ENCODE measurements around the gene GRIN3A.
A peak's percentile ranks its signal among the peaks of the same experiment; 100 is the strongest.
"Not testable (repeated sequence)": the region's sequence is repeated elsewhere in the genome, so short reads cannot be mapped to it uniquely, and the experiment has no call there.

The GRIN3A gene

DNA sequence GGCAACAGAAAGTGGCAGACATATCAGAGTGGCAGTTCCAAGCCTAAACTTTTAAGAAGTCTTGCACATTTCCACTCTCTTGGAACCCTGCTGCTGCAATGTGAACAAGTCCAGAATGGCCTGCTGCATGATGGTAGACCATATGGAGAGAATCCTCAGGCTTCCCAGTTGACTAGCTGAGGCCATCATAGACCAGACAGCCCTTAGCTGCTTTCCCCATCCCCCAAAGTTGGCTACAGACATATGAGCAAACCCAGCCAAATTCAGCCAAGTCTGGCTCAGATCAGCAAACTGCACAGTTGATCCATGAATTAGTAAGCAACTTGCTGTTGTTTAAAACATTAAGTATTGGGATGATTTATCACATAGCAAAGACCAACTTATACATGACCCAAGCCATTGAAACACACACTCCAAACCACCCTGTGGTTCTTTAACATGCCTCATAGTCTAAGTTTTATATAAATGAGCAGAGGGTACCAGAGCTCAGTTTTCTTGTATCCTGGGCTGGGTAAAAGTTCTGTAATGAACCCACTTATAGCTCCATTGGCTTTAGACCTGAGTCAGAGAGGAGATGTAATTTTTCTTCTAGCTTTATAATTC lies 163.6 kb downstream of the GRIN3A start:
- DNase-seq: no peak

DNA sequence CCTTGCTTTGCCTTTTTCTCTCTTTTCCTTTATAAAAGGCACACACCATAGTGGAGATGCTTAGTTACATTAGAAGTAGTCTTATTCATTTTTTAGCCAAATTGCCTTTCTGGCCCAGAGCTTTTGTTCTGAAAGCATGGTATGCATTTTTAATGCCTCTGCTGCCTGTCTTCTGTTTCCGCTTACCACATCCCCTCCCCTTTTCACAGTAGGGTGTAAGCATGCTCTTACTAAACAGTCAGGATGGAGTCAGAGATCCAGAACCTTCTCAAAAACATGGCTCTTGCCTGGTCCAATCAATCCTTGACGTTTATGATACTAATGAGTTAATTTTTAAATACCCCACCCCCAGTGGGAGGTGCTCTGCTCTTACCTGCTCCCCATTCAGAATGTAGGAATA lies 166.1 kb downstream of the GRIN3A start:
- no peak for DNase-seq

DNA sequence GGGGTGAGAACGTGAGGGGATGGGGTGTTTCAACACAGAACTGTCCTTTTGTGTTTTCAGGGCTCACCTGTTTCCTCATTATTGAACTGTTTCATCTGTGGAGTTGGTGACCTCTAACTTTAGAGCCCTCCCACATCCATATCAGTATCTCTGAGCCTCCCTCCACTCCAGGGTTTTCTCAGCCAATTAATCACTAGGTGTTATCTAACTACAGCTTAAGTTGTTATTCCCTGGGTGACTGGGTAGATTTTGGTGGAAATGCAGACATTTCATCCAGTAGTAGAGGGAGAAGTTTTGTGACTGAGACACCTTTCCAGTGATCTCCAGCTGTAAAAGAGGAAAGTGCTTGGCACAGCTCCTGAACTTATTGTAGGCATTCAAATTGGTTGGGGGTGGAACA lies 167.3 kb downstream of the GRIN3A start:
- no peak for DNase-seq

DNA sequence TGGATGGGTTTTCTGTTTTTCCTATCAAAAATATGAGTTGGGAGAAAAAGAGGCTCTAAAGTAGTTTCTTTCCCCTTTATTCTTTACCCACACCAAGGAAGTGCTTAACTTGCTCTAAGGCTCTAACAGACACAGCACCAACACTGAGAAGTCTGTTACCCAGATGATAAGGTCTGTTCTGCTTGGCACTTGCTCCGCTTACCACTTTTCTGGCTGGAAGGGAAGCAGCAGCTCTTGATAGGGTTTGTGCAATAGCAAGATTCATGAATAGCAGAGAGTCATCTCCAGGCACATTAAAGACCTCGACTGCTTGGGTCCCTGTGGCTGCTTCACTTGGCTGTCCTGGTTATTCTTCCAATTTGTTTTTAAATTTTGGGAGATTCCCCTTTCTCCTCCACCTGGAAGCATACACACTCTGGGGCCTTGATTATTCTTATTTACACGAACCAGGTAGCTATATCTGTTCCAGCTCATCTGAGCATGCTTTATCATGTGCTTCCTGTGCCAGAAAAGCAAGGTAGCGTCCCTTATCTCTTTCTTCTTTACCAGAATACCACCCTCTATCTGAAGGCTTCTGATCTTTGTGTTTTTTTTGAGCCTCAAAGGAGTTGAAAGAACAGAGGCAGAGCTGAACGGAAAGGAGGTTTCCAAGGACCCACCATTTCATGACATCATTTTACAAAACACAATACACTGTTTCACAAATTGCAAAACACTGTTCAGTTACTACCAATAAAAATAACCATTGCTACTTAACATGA lies 168.5 kb downstream of the GRIN3A start:
- DNase-seq: no peak

DNA sequence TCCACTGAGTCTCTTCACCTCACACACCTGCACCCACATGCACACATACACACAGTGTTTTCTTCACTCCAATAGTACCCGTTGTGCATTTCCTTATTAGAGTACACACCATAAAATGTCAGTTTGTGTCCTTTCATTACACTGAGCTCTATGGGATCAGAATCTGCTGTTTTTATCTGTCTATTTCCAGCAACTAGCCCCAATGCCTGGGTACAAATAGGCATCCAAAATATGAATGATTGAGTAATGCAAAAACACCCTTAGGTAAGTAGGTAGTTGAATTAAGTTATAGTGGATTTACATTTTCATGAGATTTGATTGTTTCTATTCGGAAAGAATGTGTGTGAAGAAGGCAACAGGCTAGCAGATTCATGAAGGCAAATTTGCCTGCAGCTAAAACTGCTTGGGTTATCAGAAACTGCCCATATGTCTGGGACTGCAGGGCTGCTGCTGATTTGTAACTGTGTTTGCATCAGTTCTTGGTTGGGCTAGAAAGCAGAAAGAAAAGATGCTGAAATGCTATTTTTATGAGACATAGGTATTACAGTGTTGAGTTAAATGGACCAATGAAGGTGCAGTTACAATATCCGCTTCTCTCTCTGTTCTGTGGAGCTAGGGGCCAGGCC lies 170.6 kb downstream of the GRIN3A start:
- no peak for DNase-seq

DNA sequence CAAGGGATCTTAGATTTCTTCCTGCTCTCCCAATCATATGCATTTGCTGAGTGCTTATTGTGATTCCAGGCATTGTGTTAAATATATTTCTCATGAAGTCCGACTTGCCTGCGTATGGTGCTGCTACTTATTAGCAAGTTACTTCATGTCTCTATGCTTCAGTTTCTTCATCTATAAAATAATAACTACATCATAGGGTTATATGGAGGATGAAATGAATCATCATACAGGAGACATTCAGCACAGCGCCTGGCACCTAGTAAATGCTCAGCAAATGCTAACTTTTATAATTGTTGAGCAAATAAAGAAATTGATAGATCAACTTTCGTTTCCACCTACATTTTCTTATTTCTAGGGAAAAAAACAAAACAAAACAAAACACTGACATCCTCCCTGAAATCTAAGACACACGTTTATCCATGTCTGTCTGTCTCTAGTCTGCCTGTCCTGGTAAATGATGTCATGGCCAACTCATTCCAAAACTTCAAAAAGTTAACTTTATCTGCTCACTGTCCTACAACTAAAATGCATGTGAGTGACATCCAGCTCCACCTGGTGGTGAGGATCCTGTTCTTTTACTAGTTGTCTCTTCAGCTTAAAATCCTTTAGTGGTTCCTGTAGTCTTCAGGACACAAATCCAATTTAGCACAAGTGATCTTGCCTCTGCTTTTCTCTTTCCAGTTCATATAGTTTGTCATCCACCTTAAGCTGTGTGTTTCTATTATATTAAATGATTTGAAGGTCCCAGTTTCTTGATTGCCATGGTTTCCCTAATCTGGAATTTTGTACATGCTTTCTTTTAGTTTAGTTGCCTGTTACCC lies 171.3 kb downstream of the GRIN3A start:
- peak; percentile 56 to 68 for DNase-seq

DNA sequence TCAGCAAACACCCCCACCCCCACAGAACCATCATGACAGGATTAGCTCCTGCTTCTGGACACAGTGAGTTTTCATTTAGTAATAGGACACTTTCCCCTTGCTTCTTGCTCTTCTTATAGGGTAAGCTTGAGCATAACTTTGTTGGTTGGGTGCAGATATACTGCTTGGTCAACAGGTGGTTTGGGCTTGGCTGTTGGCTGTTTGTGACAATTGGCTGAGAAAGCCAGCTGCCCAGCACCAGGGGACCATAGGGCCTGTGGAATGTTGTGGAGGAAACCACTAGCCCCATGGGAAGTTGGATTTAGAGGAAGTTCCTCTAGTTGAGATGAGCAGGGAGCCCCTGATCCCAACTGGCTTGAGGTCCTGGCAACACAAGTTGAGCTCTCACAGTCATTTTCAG lies 174.2 kb downstream of the GRIN3A start:
- DNase-seq: no peak

DNA sequence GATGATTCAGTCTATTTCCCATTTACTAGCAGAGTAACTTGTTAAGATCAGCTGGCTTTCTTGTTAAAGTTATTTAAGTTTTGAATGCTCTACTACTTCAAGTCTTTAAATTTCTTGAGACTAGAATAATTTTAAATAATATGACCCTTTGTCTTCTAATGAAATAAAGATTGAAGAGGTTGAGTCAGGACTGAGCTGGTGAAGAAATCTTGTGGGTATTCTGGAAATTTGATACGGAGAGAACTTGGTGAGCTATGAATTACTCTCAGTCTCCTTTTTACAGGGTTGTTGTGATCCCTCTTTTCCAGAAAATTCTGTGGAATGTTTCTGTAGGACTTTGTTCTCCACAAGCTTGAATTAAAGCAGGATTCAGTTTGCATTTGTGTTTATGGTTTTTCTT lies 175.5 kb downstream of the GRIN3A start:
- DNase-seq: no peak

DNA sequence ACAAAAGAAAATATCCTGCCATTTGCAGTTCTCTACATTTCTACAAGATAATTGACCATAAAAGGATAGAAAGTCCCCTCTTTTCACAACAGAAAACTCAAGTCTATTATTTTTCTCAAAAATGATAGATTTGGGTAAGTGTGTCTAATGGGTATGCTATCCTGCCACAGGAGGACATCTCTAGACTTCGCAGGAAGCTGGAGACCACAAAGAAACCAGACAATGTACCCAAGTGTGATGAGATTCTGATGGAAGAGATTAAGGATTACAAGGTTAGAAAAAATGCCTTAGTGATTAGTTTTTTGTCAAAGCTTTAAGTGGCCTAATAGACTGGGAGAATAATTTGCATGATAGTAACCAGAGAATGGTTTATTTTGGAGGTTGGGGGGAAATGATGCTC lies 176.7 kb downstream of the GRIN3A start:
- DNase-seq: no peak

DNA sequence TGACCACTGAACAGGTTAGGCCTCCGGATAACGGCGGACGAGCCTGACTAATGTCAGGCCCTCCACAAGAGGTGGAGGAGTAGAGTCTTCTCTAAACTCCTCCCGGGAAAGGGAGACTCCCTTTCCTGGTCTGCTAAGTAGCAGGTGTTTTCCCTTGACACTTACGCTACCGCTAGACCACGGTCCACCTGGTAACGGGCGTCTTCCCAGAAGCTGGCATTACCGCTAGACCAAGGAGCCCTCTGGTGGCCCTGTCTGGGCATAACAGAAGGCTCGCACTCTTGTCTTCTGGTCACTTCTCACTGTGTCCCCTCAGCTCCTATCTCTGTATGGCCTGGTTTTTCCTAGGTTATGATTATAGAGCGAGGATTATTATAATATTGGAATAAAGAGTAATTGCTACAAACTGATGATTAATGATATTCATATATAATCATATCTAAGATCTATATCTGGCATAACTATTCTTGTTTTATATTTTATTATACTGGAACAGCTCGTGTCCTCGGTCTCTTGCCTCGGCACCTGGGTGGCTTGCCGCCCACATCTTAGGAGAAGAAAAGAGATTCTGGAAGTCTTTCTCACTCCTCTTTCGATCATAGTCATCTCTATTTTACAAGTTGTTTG lies 188.9 kb downstream of the GRIN3A start:
- DNase-seq: not testable (repeated sequence)

DNA sequence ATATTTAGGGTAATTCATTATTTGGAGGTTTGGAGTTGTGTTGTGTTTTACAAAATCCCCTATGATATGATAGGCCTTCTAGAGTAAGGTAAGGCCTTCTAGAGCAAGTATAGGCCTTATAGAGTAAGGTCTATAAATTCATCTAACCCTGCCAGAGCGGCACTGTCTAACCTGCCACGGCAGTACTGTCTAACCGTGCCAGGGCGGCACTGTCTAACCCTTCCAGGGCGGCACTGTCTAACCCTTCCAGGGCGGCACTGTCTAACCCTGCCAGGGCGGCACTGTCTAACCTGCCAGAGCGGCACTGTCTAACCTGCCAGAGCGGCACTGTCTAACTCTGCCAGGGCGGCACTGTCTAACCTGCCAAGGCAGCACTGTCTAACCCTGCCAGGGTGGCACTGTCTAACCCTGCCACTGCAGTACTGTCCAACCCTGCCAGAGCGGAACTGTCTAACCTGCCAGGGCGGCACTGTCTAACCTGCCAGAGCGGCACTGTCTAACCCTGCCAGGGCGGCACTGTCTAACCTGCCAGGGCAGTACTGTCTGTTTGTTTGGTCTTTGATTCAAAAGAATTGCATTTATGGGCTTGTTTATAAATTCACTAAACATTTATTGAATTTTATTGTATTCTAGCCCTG lies 195.2 kb downstream of the GRIN3A start:
- no peak for DNase-seq

DNA sequence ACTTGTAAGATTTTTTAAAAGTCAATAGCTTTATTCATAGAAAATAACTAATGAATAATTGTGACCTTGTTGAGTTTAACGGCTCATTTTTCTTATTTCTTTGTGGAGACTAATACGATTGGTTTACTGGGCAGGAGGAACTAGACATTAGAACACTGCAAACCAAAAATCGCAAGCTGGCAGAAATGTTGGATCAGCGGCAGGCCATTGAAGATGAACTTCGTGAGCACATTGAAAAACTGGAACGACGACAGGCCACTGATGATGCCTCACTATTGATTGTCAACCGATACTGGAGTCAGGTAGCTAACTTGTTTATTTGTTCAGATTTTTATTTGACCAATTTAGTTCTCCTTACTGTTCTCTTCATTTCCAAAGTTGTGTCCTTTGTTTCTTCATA lies 198.4 kb downstream of the GRIN3A start:
- no peak for DNase-seq

DNA sequence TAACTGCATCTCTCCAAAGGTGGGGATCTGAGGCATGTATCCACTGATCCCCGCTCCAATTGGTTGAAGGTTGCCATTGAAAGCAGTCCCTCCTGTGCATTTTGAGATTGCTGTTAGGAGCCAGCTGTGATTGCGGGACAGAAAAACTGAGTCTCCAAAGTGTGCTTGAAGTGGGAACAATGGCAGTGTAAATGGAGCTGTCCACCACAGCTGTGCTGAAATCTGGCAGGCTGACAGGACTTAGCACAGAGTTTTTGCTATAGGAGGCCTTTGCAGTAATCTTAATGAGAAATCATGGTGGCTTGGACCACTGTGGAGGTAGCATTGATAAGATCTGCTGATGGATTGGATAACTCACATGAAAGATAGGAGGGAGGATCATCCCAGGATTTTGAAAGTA lies 201.5 kb downstream of the GRIN3A start:
- peak; percentile 4 to 40 for DNase-seq

DNA sequence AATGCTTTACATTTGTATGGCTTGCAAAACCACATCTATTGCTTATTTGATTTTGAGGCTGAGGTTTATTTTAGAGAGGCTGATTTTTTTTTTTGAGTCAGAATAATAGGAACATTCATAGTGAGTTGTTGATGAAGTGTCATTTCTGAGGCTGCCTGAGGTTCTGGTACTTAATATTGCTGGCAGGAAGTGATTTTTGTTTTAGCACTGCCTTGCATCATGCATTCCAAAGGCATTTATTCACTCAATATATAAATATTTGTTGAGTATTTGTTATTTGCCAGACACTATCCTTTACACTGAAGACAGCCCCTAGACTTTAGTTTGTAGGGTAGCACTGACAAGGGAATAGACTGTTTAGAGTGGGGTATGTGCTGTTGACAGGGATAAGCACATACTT lies 202.1 kb downstream of the GRIN3A start:
- DNase-seq: no peak

DNA sequence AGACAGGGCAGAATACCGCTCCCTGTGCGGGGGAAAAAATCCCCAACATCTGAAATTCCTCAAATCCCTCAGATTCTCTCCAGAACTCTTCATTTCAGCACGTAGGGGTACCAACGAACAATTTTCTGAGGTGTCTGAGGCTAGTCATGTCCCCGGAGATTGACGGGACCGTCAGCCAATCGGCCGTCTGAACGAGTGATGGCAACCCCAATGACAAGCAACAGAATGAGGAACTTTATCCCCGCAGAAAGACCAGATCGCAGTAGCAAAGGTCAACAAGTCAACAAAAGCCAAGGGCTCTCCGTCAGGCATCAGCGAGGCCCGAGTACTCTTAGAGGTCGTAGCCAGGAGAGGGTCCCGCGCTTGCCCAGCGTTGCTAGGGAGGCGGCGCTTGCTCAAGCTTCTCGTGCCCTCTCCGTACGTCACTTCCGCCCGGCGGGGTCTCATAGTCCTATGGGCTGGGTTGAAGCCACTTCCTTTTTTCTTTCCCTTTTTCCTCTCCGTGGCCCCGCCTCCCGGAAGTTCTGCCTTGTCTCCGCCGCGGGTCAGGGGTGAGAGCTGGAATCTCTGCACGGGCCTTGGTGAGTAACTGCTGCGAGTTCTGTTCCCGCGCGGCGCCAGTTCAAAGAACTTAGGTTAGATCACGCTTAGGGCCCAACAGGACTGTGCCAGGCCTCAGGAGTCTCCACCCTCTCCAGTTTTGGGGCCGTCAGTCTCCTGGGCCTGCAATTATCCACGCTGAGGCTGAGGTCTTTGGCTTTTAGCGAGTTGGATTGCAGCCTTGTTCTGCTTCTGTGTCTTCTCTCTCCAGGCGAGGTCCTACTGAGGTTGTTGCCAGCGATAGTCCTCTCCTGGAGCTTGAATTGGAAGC lies 204.9 kb downstream of the GRIN3A start, which contains the start of gene RNF20:
TSS of gene RNF20 (plus strand) at position 520 of the 871 bp plus-strand sequence. CDS start 1,571 bp downstream, outside the sequence.
- peak; percentile 97 to 99 for DNase-seq

DNA sequence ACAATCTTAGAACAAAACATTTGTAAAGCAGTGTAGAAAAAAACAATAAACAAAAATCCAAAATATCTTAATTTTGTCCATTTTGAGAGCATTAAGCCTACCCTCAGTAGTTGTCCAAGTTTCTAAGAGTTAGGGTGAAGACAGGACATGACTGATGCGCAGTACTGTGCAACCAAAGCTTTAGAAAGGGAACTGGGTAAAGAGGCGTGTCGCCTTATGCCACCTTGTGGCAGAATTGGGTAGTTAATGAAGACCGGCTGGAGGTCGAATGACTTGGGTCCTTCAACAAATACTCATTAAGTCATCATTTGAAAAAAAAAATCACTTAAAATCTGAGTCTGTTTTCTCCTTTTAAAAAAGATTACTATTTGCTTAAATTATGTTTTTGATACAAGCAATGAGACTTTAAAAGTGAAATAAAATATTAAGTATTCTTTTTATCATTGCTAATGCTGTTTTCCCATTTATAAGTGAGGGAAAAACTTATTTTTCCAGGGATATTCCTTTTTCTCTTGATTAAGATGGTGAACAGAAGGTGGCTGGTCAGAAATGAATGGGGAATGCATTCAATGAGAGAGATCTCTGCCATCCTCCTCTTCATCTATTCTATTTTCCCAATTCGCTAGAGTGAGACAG lies 208.3 kb downstream of the GRIN3A start:
- peak; percentile 79 to 80 for DNase-seq

DNA sequence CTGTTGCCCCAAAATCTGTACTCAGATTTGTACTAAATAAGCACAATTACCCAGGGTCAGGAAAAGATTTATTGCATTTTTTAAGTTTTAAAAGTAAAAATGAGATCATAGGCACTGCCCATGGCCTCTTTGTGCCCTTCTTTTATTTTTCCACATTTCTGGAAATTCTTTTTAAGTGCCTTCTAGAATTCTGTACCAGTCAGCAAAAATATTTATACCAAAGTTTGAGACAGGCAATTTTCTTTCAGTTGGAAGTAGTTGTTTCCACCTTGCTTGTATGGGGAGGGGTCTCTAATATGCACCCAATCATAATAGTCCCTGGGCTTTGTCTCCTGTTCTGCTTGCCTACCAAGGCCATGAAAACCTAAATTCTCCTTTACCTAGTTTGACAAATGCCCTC lies 210.4 kb downstream of the GRIN3A start:
- DNase-seq: no peak

DNA sequence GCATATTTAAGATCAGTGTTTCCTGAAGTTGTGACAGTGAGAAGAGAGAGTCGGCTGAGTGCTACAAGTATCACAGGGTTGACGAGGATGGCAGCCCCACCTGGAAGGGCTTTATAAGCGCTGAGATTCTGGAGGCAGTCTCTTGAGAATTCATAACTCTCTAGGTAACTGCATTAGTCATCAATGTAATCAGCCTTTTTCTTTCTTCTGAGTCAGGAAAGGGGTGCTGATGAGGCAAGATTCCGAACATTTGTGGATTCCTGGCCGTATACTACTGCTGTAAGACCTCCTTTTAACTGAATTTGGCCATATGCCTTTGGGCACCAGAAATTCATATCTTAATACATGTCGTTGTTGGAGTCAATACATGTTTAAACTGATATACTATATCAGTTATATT lies 211.4 kb downstream of the GRIN3A start:
- no peak for DNase-seq

DNA sequence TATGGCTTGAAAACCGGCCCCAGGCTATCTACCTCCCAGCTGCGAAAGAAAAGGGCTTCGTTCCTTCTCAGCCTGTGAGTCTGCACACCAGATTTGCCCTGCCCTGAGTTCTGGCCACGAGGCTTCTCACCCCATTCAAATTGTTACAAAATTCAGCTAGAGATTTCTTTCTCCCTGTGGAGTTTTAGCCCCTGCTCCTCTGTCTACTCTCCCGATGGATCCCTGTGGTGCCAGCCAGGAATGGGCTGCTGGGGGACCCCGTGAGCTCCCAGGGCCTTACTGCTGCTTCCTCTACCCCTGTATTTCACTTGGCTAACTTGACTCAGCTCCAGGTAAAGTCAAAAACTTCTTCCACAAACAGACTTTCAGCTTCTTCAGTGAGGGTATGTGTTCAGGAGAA lies 214.1 kb downstream of the GRIN3A start:
- no peak for DNase-seq

Measured in Kasumi-1 (cell line).